Measurements from ENCODE around the gene MRPL39.

The MRPL39 gene

GRCh38 chr21:25572861-25573310, 34.4 kb downstream of the MRPL39 start:
- Histone ChIP-seq H3K27ac (ENCODE audit: low read depth, low read length) (peak overlapping the region; percentile 65), H3K36me3 (ENCODE audit: control insufficient read depth, low read length) (peaks cover 73% of the 10 kb centered on the region), H3K9me2 (replicated peaks; ENCODE audit: control insufficient read depth, low read length) (no peaks in the 10 kb centered on the region), H3K27me3 (ENCODE audit: control insufficient read depth, low read length) (no peaks in the 10 kb centered on the region), H3K4me1 (ENCODE audit: control insufficient read depth, low read length) (peaks cover 66% of the 10 kb centered on the region), H4K20me1 (ENCODE audit: control insufficient read depth, insufficient read depth, low read depth, low read length) (no peaks in the 10 kb centered on the region), H3K79me2 (ENCODE audit: control insufficient read depth, low read length) (peaks cover 35% of the 10 kb centered on the region), H3F3A (ENCODE audit: control insufficient read depth, insufficient read depth) (peaks cover 29% of the 10 kb centered on the region), H3K4me3 (ENCODE audit: low read length) (peak overlapping the region; percentile 42), H3K9me3 (ENCODE audit: control insufficient read depth, insufficient read depth, low read length) (no peaks in the 10 kb centered on the region), H3K4me2 (ENCODE audit: low read length) (peak overlapping the region; percentile 75)
- TF ChIP-seq EZH2phosphoT487 (IDR thresholded peaks at IDR 0.05; ENCODE audit: borderline replicate concordance, low read length) = no peak
- TF ChIP-seq, protein P1, sequence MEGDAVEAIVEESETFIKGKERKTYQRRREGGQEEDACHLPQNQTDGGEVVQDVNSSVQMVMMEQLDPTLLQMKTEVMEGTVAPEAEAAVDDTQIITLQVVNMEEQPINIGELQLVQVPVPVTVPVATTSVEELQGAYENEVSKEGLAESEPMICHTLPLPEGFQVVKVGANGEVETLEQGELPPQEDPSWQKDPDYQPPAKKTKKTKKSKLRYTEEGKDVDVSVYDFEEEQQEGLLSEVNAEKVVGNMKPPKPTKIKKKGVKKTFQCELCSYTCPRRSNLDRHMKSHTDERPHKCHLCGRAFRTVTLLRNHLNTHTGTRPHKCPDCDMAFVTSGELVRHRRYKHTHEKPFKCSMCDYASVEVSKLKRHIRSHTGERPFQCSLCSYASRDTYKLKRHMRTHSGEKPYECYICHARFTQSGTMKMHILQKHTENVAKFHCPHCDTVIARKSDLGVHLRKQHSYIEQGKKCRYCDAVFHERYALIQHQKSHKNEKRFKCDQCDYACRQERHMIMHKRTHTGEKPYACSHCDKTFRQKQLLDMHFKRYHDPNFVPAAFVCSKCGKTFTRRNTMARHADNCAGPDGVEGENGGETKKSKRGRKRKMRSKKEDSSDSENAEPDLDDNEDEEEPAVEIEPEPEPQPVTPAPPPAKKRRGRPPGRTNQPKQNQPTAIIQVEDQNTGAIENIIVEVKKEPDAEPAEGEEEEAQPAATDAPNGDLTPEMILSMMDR (IDR thresholded peaks at IDR 0.05; ENCODE audit: low read depth, low read length, poor library complexity, severe bottlenecking) = no peak

GRCh38 chr21:25571726-25572121, 35.6 kb downstream of the MRPL39 start:
- Histone ChIP-seq H3K27me3 (ENCODE audit: control insufficient read depth, low read length) (no peaks in the 10 kb centered on the region), H3K27ac (ENCODE audit: low read depth, low read length) (no peak overlapping the region), H3K9me3 (ENCODE audit: control insufficient read depth, insufficient read depth, low read length) (no peaks in the 10 kb centered on the region), H3K79me2 (ENCODE audit: control insufficient read depth, low read length) (peaks cover 47% of the 10 kb centered on the region), H3K9me2 (replicated peaks; ENCODE audit: control insufficient read depth, low read length) (no peaks in the 10 kb centered on the region), H4K20me1 (ENCODE audit: control insufficient read depth, insufficient read depth, low read depth, low read length) (no peaks in the 10 kb centered on the region), H3K36me3 (ENCODE audit: control insufficient read depth, low read length) (peaks cover 77% of the 10 kb centered on the region), H3K4me3 (ENCODE audit: low read length) (no peak overlapping the region), H3K4me2 (ENCODE audit: low read length) (peak overlapping the region; percentile 24; the same call in 1 of the 2 replicates), H3K4me1 (ENCODE audit: control insufficient read depth, low read length) (peaks cover 77% of the 10 kb centered on the region), H3F3A (ENCODE audit: control insufficient read depth, insufficient read depth) (peaks cover 28% of the 10 kb centered on the region)
- TF ChIP-seq, protein P1 (IDR thresholded peaks at IDR 0.05; ENCODE audit: low read depth, low read length, poor library complexity, severe bottlenecking) = no peak
- TF ChIP-seq EZH2phosphoT487 (IDR thresholded peaks at IDR 0.05; ENCODE audit: borderline replicate concordance, low read length) = no peak

DNA sequence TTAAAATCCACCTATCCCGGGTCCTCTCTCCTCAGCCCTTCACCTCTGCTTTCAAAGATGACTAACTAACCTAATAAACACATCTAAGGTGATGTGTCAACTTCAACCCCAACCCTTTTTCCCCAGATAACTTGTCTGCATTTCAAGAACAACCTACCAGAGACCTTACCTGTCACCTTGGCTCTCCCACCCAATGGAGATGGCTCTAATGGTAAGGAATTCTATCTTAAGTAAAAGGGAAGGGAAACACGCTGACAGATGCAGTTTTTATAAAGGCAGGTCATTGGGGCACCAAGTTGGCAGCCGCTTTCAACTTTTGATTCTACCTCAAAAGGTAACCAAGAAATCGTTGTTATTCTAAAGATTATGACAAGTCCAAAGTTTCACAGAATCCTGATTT, 37.6 kb downstream of the MRPL39 start:
- H3F3A ChIP-seq (ENCODE audit: control insufficient read depth, insufficient read depth) = peaks cover 23% of the 10 kb centered on the region
- no peaks in the 10 kb centered on the region for H3K9me3 ChIP-seq (ENCODE audit: control insufficient read depth, insufficient read depth, low read length)
- H3K4me2 ChIP-seq (ENCODE audit: low read length) = peak overlapping the region; percentile 32
- no peaks in the 10 kb centered on the region for H3K27me3 ChIP-seq (ENCODE audit: control insufficient read depth, low read length)
- H3K36me3 ChIP-seq (ENCODE audit: control insufficient read depth, low read length) = peaks cover 77% of the 10 kb centered on the region
- no peak overlapping the region for H3K4me3 ChIP-seq (ENCODE audit: low read length)
- no peaks in the 10 kb centered on the region for H4K20me1 ChIP-seq (ENCODE audit: control insufficient read depth, insufficient read depth, low read depth, low read length)
- peaks cover 95% of the 10 kb centered on the region for H3K4me1 ChIP-seq (ENCODE audit: control insufficient read depth, low read length)
- no peak overlapping the region for H3K27ac ChIP-seq (ENCODE audit: low read depth, low read length)
- H3K79me2 ChIP-seq (ENCODE audit: control insufficient read depth, low read length) = peaks cover 66% of the 10 kb centered on the region
- no peaks in the 10 kb centered on the region for H3K9me2 ChIP-seq (replicated peaks; ENCODE audit: control insufficient read depth, low read length)
- TF ChIP-seq, protein P1 (IDR thresholded peaks at IDR 0.05; ENCODE audit: low read depth, low read length, poor library complexity, severe bottlenecking) = no peak
- TF ChIP-seq EZH2phosphoT487 (IDR thresholded peaks at IDR 0.05; ENCODE audit: borderline replicate concordance, low read length) = no peak
